HG03432 (cell line): ENCODE measurements around the gene ACVR2A.

Experiments used
- ATAC-seq: cut with Tn5 transposase; IDR thresholded peaks from one replicate; pipeline ENCODE4 v1.9.1; 2021; ENCODE audit warnings: mild to moderate bottlenecking, moderate library complexity; ENCODE audit not compliant: unreplicated experiment

The ACVR2A gene

DNA sequence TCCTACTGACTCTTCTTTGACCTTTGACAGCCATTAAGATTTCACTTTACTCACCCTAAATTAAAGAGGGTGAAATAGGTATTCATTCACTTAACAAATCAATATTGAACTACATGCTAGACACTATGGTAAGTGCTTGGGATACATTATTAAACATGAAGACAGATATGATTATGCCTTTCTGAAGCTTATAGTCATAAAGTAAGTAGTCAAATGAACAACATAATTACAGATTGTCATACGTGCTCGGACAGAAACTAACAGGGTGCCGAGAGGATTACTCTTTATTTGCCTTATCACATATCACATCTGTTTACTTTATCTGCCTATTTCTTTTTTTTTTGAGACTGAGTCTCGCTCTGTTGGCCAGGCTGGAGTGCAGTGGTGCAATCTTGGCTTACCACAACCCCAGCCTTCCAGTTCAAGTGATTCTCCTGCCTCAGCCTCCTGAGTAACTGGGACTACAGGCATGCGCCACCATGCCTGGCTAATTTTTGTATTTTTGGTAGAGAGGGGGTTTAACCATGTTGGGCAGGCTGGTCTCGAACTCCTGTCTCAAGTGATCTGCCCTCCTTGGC lies 9.8 kb downstream of the ACVR2A start:
- no peak for ATAC-seq

DNA sequence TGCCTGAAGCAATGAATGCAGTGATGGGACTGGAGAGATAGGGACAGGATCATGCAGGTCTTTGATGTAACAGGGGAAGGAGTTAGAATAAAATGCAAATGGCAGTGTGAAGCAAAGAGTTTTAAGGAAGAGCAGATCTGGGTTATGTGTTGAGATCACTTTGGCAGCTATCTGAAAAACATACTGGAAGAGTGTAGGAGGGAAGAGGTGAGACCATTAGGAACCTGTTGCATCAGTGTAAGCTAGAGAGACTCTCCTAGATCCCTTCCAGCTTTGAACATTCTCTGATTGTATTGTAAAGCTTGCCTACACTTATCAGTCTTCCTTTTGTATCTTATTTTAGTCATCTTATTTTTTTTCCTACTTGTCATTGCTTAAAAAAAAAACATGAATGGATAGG lies 10.5 kb downstream of the ACVR2A start:
- no peak for ATAC-seq

DNA sequence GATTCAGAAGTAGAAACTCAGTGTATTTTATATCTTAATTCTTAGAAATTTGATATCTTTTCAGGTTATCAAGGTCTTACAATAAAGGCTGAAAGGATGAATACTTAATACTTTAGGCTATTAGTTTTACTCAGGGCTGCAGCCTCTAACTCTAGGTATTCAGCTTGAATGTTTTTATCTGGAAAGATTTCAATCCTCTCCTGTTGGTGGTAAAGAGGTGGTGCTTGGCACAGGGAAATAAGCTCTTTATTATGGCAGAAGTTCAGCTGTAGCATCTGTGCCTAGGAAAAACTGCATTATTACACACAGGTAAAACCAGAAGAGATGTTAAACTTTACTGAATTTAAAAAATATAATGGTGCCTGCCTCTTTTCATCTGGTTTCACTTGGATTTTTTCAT lies 11.1 kb downstream of the ACVR2A start:
- no peak for ATAC-seq

- ATAC-seq, result no peak
Observed at GRCh38 chr2:147860009-147860408, 15.2 kb downstream of the ACVR2A start.

DNA sequence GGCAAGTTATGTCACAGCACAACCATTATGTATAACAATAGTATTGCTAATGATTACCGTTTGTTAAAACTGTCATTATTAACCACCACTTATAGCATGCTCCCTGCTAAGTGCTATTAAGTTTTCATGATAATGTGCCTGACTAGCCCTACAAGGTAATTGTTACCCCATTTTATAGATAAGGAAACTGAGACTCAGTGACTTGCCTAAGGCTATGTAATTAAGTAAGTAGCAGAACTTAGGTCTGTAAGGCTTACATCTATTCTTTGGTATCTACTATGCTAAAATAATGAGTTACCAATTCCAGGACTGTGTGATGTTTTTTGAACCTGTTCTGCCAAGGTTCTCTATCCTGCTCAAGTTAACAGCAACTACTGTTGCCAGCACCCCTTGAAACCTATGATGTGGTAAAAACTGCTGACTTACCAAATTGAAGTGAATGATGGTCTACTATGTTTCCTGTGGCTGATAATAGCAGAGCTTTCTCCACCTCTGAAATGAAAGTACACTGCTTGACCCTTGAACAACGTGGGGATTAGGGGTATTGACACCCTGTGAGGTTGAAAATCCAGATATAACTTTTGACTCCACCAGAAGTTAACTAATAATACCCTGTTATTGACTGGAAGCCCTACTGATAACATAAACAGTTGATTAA lies 18.2 kb downstream of the ACVR2A start:
- no peak for ATAC-seq

DNA sequence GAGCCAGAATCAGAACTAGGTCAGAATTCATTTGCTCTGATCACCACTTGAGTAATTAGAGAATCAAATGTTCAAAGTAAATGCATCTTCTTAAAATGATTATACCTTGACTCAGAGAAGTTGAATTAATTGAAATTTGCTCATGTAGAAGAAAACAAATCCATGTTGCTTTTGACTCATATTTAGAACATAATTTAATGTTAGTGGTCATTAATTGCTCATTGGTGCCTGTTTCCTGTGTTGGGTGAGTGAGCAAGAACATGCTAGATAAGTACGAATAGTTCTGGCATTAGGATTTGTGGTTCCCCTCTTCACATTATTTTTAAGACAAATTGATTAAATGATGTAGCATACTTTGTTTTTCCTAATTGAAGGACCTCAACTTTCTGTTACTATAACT lies 19.0 kb downstream of the ACVR2A start:
- no peak for ATAC-seq

DNA sequence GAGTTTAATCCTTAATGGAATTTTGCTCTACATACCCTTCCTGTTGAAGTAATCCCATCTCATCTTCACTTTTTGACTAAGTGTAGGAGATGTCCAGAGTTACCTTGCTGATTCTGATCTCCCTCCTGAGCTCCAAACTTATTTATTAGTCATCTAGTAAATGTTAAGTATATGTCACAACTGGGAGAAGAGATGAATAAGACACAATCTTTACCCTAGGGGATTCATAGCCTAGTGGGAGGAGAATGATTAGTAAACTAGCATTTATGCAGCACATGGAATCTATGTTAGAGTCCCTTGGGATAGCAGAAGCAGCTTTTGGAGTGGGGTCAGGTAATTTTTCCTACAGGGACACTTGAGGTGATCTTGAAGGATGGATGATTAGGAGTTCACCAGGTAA lies 20.7 kb downstream of the ACVR2A start:
- no peak for ATAC-seq

GRCh38 chr2:147867050-147867449 lies 22.2 kb downstream of the ACVR2A start:
- ATAC-seq, result no peak

DNA sequence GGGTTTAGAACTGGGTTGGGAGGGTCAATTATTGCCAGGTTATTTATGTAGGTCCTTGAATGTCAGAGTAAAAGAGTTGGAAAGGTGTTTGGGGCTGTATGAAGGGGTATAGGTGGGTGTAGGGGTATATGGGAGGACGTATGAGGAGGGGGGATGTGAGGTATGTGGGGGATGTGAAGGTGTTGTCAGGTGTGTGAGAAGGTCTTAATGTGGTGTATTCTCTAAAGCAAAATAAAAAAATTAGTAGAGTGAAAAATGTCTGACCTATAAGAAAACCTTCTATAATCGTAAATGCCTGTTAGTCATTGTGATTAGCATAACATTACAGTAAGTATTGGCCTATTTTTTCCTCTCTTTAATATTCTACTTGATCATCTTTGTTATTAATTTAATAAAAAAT lies 25.1 kb downstream of the ACVR2A start:
- no peak for ATAC-seq

DNA sequence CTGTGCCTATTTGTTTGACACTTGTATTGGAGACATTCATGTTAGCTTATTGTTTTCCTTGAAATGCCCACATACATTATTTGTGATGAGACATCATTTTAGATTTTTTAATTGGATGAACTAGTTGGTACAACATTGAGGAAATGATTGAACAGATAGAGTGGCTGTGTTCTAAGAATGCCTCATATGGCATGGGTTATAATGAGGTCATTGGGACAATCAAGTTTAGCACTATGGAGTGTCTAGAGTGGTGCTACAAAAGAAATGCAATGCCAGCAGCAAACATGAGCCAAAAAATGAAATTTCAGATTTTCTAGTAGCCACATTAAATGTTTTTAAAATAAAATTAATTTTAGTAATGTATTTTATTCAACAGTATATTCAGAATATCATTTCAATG lies 28.1 kb downstream of the ACVR2A start:
- ATAC-seq, result no peak

DNA sequence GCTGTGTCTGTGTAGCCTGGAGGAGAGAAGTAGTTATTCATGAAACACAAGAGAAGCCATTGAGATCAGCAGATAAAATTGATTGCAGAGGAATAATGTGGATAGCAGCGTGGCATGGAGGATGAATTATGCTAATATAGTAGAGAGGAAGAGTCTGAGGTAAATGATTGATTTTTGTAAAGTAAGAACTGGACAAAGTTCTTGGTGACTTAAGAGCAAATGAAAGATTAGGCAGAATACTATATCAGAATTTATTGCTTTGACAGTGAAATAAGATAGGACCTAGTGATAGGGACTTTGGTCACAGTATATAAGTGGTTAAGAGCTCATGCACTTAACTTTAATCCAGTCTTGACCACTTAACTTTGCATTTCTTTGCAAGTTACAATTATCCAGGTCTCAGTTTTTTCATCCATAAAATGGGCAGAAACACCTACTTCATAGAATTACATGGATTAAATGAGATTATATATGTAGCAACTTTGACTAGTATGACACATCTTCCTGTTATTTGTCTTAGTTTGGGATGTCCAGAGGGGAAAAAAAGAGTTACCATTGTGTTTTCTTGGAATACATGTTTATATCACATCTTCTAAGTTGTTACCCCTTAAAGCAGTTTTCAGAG lies 29.1 kb downstream of the ACVR2A start:
- no peak for ATAC-seq

DNA sequence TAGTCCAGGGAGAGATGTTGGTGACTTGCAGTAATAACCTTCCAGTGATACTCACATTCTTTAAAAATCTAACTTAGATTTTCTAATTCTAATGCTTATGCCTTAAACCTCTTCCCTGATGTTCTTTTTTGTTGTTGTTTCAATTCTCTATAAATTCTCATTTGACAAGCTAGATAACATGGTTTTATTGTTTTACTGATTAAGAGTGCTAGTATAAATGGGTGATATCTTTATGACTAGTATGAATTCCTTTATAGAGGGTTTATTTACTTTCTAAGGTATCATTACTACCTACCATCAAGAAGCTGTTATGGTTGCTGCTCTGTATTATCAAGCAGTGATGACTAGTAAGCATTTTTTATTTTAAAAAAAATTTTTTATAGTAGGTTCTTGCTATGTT lies 35.0 kb downstream of the ACVR2A start:
- no peak for ATAC-seq

DNA sequence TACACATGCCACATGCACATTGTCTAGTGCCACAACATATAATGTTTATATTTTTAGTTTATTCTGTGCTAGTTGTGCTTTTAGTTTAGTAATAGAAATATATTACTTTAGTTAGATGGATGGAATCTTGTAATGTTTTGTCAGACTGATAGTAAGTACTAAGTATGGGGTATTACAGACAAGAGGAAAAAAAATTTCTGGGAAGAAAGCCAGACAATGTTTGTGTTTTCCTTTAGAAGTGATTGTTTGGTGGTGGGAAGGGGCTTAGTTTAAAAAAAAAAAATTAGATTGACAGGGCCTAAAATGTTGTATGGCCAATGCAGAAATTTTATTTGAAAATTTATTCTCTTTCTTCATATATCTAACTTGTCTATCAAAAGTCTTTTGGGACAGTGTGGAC lies 37.8 kb downstream of the ACVR2A start:
- ATAC-seq, result no peak

GRCh38 chr2:147884830-147885229 lies 40.0 kb downstream of the ACVR2A start:
- no peak for ATAC-seq

DNA sequence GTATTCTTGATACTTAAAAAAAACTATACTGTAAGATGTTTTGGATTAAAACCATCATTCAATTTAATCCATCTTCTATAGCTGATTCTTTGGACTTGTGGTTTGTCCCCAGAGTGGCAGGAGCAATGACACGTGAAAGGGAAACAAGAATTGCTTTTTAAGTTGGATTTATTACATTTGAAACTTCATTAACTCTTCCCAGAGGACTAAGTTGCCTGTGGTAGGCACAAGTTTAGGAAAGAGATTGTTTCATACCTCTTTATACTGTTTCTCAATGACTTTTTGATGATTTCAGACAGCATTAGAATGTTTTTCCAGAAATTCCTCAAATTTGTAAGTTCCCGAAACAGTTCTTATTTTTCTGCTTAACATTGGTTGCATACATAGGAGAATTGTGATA lies 41.3 kb downstream of the ACVR2A start:
- no peak for ATAC-seq

- ATAC-seq, result peak; percentile 71
Observed at GRCh38 chr2:147888680-147889079, 43.9 kb downstream of the ACVR2A start.

- ATAC-seq, result no peak
Observed at GRCh38 chr2:147904051-147904450, 59.2 kb downstream of the ACVR2A start.

DNA sequence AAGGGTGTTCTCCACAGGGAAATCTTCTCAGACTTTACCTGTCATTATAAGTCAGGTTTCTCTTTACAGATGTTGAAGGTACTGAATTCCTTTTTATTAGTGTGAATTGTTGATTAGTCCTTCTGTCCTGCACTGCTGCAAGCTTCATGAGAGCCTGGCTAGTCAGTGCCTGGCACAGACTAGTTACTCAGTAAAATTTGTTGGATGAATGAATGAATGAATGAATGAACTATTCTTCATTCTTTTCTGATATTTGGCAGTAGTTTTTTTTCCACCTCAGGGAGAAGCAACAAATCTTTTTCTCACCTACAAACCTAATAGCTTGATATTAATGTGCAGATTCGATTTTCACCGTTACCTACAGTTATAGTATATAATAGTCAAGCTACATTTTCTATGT lies 64.3 kb downstream of the ACVR2A start:
- no peak for ATAC-seq

- peak; percentile 64 for ATAC-seq
Observed at GRCh38 chr2:147910990-147911473, 66.2 kb downstream of the ACVR2A start.

GRCh38 chr2:147913701-147914480 lies 69.1 kb downstream of the ACVR2A start:
- ATAC-seq, result no peak

- ATAC-seq, result no peak
Observed at GRCh38 chr2:147916067-147916466, 71.2 kb downstream of the ACVR2A start.

DNA sequence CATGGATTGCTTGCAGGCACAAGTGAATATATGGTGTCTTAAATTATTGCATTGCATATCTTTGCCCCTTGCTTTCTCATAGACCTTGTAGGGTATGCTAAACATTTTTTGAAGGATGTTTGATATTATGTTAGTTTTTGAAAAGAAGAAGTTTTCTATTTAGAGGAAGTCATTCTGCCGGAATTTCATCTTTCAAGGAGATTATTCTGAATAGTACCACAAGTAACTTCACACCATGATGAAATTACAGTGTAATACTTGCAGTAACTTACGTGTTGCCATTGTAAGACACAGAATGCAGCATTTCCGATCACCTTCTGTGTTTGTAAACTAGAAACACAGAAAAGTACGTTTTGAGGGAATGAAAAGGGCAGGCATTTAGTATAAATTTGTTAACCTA lies 71.9 kb downstream of the ACVR2A start:
- no peak for ATAC-seq
